ENCODE data around the gene KCTD19.
"Not testable (repeated sequence)": the region's sequence is repeated elsewhere in the genome, so short reads cannot be mapped to it uniquely, and the experiment has no call there.

GRCh38 chr16:67352463-67352862, 25.9 kb upstream of the KCTD19 start:
- not testable (repeated sequence) for TF ChIP-seq CTCF (conservative IDR thresholded peaks at IDR 0.05; ENCODE audit: low read depth, low read length); EZH2phosphoT487 (IDR thresholded peaks at IDR 0.05; ENCODE audit: borderline replicate concordance, low read length); EZH2 (IDR thresholded peaks at IDR 0.05; ENCODE audit: low read length, unreplicated experiment)

All from PC-3 (cell line).